ENCODE data around the gene RIF1.
A peak's percentile ranks its signal among the peaks of the same experiment; 100 is the strongest.
"Not testable (repeated sequence)": the region's sequence is repeated elsewhere in the genome, so short reads cannot be mapped to it uniquely, and the experiment has no call there.

Gene RIF1

DNA sequence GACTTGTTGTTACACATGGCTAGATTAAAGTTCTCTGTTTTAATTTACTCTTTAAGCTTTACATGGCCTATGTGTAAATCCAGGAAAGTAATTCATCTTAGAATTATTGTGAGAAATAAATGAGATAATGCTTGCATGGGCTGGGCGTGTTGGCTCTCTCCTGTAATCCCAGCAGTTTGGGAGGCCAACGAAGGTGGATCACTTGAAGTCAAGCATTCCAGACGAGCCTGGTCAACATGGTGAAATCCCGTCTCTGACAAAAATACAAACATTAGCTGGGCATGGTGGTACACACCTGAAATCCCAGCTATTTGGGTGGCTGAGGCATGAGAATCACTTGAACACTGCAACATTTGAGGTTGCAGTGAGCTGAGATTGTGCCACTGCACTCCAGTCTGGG, 4.3 kb upstream of the RIF1 start:
- Mint-ChIP-seq H3K4me1 (peaks cover 5% of the 10 kb centered on the region), H3K27me3 (peaks cover 2% of the 10 kb centered on the region), H3K4me3 (no peak overlapping the region), H3K36me3 (peaks cover under 1% of the 10 kb centered on the region), H3K27ac (no peak overlapping the region), H3K9me3 (no peaks in the 10 kb centered on the region)

DNA sequence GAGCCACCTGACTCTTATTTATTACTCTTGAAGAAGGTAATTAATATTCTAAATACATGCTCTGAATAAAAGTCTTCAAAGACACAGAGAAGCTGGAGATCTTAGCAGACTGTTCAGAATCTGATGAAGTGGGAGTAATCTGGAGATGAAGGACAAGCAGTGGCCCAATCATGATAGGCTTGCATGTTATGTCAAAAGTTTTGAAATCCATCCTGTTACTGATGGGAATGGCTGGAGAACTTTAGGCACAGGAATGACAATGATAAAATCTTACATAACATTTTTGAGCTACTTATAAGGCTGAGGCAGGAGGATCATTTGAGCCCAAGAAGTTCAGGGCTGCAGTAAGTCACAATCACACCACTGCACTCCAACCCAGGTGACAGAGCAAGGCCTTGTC, 2.4 kb upstream of the RIF1 start:
- peaks cover 3% of the 10 kb centered on the region for H3K36me3 Mint-ChIP-seq
- no peak overlapping the region for H3K4me3 Mint-ChIP-seq
- H3K27ac Mint-ChIP-seq = no peak overlapping the region
- no peaks in the 10 kb centered on the region for H3K9me3 Mint-ChIP-seq
- peaks cover 2% of the 10 kb centered on the region for H3K27me3 Mint-ChIP-seq
- H3K4me1 Mint-ChIP-seq = peaks cover 17% of the 10 kb centered on the region

DNA sequence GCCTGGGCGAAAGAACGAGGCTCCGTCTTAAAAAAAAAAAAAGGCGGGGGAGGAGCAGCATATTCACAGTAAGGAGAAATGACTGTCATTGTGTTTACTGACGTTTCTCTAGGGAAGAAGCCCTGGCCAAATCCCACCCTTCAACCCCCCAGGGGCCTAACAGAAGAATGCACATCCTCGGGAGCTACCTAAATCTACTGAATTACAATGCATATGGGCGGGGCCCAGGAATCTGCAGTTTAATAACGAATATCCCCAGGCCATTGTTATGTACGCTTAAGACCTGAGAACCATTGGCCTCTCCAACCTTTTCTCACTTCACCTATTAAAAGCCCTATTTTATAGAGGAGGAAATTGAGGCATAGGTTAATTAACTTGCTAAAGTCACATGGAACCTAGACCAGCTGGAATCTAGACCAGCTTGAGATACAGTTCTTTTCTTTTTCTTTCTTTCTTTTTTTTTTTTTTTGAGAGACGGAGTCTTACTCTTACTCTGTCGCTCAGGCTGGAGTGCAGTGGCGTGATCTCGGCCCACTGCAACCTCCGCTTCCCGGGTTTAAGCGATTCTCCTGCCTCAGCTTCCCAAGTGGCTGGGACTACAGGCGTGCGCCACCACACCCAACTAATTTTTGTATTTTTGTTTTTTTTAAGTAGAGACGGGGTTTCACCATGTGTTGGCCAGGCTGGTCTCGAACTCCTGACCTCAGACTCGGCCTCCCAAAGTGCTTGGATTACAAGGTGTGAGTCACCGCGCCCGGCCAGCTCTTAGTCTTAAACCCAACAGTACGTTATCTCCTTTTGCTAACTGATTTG, 708 bp upstream of the RIF1 start:
- H3K4me1 Mint-ChIP-seq = peaks cover 30% of the 10 kb centered on the region
- peak overlapping the region; percentile 94 for H3K4me3 Mint-ChIP-seq
- no peaks in the 10 kb centered on the region for H3K9me3 Mint-ChIP-seq
- peak overlapping the region; percentile 93 for H3K27ac Mint-ChIP-seq
- H3K27me3 Mint-ChIP-seq = peaks cover 2% of the 10 kb centered on the region
- peaks cover 8% of the 10 kb centered on the region for H3K36me3 Mint-ChIP-seq

- peak overlapping the region; percentile 94 for H3K4me3 Mint-ChIP-seq
- no peaks in the 10 kb centered on the region for H3K9me3 Mint-ChIP-seq
- peak overlapping the region; percentile 93 for H3K27ac Mint-ChIP-seq
- peaks cover 34% of the 10 kb centered on the region for H3K4me1 Mint-ChIP-seq
- H3K36me3 Mint-ChIP-seq = peaks cover 8% of the 10 kb centered on the region
- peaks cover 2% of the 10 kb centered on the region for H3K27me3 Mint-ChIP-seq
These were observed 758 bp downstream of the RIF1 start for GRCh38 chr2:151410485-151410834.

DNA sequence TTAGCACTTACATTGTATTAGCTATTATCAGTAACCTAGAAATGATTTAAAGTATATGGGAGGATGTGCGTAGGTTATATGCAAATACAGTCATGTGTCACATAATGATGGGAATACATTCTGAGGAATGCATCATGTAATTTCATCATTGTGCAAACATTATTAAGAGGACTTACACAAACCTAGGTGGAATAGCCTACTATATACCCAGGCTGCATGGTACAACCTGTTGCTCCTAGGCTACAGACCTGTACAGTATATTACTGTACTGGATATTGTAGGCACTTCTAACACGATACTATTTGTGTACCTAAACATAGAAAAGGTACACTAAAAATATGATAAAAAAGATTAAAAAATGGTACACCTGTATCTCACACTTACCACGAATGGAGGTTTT, 7.9 kb downstream of the RIF1 start:
- no peaks in the 10 kb centered on the region for H3K27me3 Mint-ChIP-seq
- H3K27ac Mint-ChIP-seq = no peak overlapping the region
- H3K9me3 Mint-ChIP-seq = no peaks in the 10 kb centered on the region
- peaks cover 43% of the 10 kb centered on the region for H3K4me1 Mint-ChIP-seq
- peaks cover 20% of the 10 kb centered on the region for H3K36me3 Mint-ChIP-seq
- no peak overlapping the region for H3K4me3 Mint-ChIP-seq

DNA sequence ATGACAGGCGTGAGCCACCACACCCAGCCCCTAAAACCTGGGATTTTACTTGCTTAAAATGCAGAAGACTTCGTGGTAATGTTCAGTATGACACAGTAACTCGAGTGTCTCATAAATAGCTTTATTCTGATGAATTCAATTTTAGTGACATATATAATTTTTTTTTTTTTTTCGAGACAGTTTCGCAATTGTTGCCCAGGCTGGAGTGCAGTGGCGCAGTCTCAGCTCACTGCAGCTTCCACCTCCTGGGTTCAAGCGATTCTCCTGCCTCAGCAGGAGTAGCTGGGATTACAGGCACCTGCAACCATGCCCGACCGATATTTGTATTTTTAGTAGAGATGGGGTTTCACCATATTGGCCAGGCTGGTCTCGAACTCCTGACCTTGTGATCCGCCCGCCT, 12.0 kb downstream of the RIF1 start:
- Mint-ChIP-seq H3K36me3 (peaks cover 38% of the 10 kb centered on the region), H3K4me1 (peaks cover 53% of the 10 kb centered on the region)
- not testable (repeated sequence) for H3K27me3 Mint-ChIP-seq, H3K9me3 Mint-ChIP-seq, H3K27ac Mint-ChIP-seq, H3K4me3 Mint-ChIP-seq

GRCh38 chr2:151422917-151423439, 13.3 kb downstream of the RIF1 start:
- H3K9me3 Mint-ChIP-seq = no peaks in the 10 kb centered on the region
- peak overlapping the region; percentile 24 for H3K4me3 Mint-ChIP-seq
- H3K27me3 Mint-ChIP-seq = no peaks in the 10 kb centered on the region
- peaks cover 32% of the 10 kb centered on the region for H3K36me3 Mint-ChIP-seq
- peaks cover 49% of the 10 kb centered on the region for H3K4me1 Mint-ChIP-seq
- H3K27ac Mint-ChIP-seq = peak overlapping the region; percentile 86

DNA sequence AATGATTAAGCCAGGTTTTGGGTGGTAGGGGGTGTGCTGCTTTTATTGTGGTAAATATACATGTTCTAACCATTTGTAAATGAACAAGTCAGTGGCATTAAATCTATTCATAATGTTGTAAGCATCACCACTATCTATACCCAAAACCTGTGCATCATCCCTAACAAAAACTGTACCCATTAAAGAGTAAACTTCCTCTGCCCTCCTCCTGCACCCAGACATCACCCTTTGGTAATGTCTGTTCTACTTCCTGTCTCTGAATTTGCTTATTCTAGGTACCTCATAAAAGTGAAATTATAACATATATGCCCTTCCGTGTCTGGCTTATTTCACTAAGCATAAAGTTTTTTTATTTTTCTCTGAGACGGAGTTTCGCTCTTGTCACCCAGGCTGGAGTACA, 14.1 kb downstream of the RIF1 start:
- peaks cover 36% of the 10 kb centered on the region for H3K36me3 Mint-ChIP-seq
- H3K4me1 Mint-ChIP-seq = peaks cover 55% of the 10 kb centered on the region
- peak overlapping the region; percentile 64 for H3K4me3 Mint-ChIP-seq
- no peaks in the 10 kb centered on the region for H3K9me3 Mint-ChIP-seq
- peak overlapping the region; percentile 86 for H3K27ac Mint-ChIP-seq
- H3K27me3 Mint-ChIP-seq = no peaks in the 10 kb centered on the region

- Mint-ChIP-seq H3K27me3 (no peaks in the 10 kb centered on the region), H3K4me1 (peaks cover 14% of the 10 kb centered on the region), H3K9me3 (no peaks in the 10 kb centered on the region), H3K27ac (peak overlapping the region; percentile 55), H3K36me3 (peaks cover 23% of the 10 kb centered on the region), H3K4me3 (no peak overlapping the region)
These were observed 27.9 kb downstream of the RIF1 start for GRCh38 chr2:151437630-151438029.

DNA sequence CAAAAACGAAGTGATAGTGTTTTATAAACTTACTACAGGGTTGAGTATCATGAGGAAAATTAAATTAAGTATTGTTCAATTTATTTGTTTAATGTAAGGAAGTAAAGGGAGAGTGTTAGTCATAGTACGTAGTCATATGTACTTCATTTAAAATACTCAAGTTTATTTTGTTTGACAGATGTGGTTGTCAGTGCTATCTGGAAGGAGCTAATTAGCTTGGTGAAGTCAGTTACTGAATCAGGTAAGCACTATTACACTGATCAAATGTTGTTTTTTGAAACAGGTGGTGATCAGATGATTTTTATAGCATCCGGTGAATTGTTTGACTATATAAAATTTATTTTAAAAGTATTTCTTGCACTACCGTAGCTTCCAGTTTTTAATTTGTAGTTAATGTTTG, 28.8 kb downstream of the RIF1 start:
- Mint-ChIP-seq H3K4me1 (peaks cover 10% of the 10 kb centered on the region), H3K27ac (no peak overlapping the region), H3K36me3 (peaks cover 22% of the 10 kb centered on the region), H3K4me3 (no peak overlapping the region), H3K27me3 (no peaks in the 10 kb centered on the region), H3K9me3 (no peaks in the 10 kb centered on the region)

DNA sequence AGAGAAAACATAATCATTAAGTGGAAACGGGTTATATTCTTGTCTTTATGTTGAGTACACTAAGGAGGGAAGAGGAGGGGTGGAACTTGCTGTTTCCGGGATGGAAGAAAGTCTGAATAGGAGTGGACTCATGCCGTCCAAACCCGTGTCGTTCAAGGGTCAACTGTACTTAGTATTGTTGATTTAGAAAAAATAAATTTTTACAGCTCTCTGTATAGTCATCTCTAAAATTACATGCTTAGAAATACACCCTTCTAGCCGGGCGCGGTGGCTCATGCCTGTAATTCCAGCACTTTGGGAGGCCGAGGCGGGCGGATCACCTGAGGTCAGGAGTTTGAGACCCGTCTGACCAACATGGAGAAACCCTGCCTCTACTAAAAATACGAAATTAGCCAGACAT, 29.4 kb downstream of the RIF1 start:
- Mint-ChIP-seq H3K4me1 (peaks cover 10% of the 10 kb centered on the region), H3K27ac (no peak overlapping the region), H3K9me3 (no peaks in the 10 kb centered on the region), H3K4me3 (no peak overlapping the region), H3K27me3 (no peaks in the 10 kb centered on the region), H3K36me3 (peaks cover 24% of the 10 kb centered on the region)

DNA sequence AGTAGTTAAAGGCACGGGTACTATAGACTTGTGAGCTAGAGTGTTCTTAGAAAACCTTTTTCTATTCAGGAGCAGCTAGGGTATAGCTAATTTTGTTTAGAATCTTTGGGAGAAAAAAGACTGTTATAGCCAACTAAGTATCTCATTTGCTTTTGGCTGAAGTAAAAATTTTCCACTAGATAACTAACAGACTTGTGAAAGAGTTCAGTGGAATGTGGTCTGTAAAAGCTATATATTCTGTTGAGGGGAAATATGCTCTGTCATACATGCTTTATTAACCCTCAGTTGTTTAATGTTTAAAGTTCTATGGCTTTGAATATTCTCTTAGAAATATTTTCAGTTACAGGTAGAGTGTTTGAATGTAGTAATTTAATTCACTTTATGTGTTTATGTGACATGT, 49.7 kb downstream of the RIF1 start:
- Mint-ChIP-seq H3K4me3 (no peak overlapping the region), H3K9me3 (no peaks in the 10 kb centered on the region), H3K36me3 (peaks cover 42% of the 10 kb centered on the region), H3K27ac (no peak overlapping the region), H3K4me1 (no peaks in the 10 kb centered on the region), H3K27me3 (no peaks in the 10 kb centered on the region)

- Mint-ChIP-seq H3K27me3 (no peaks in the 10 kb centered on the region), H3K9me3 (no peaks in the 10 kb centered on the region), H3K27ac (no peak overlapping the region), H3K36me3 (peaks cover 59% of the 10 kb centered on the region), H3K4me3 (no peak overlapping the region), H3K4me1 (peaks cover 4% of the 10 kb centered on the region)
These were observed 56.1 kb downstream of the RIF1 start for GRCh38 chr2:151465771-151466170.

- H3K9me3 Mint-ChIP-seq = no peaks in the 10 kb centered on the region
- no peaks in the 10 kb centered on the region for H3K27me3 Mint-ChIP-seq
- H3K4me3 Mint-ChIP-seq = no peak overlapping the region
- peaks cover 44% of the 10 kb centered on the region for H3K36me3 Mint-ChIP-seq
- H3K27ac Mint-ChIP-seq = no peak overlapping the region
- H3K4me1 Mint-ChIP-seq = peaks cover 8% of the 10 kb centered on the region
These were observed 60.9 kb downstream of the RIF1 start for GRCh38 chr2:151470556-151470955.

DNA sequence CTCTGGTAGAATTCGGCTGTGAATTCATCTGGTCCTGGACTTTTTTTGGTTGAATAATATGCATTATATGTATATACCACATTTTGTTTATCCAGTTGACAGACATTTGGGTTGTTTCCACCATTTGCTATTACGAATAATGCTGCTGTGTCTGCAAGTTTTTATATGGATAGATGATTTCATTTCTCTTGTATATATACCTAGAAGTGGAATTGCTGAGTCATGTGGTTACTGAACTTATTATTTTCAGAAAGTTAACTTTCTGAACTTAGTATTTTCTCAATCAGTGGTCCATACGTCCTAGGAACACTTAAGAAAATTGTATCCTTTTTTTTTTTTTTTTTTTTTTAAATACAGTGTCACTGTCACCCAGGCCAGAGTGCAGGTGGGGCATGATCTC, 63.3 kb downstream of the RIF1 start:
- Mint-ChIP-seq H3K36me3 (peaks cover 42% of the 10 kb centered on the region), H3K27me3 (no peaks in the 10 kb centered on the region), H3K4me3 (no peak overlapping the region), H3K4me1 (peaks cover 8% of the 10 kb centered on the region), H3K9me3 (no peaks in the 10 kb centered on the region), H3K27ac (no peak overlapping the region)

DNA sequence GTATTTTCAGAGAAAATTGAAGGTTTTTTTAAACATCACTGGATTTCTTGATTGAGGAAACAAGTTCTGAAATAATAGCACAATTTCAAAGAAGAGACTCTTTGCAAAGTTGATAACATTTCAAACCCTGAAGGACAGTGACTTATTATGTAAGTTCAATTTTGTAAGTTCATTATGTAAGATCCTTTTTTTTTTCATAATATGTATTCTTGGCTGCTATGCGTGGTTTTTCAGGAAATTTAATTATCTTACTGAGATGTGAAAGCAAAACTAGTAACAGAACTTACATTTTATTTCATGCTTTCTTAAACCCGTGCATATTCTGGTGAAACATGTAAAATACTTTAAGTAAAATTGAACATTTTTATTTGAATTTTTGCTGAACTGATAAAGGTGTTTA, 65.4 kb downstream of the RIF1 start:
- H3K36me3 Mint-ChIP-seq = peaks cover 35% of the 10 kb centered on the region
- H3K4me1 Mint-ChIP-seq = peaks cover 8% of the 10 kb centered on the region
- no peaks in the 10 kb centered on the region for H3K9me3 Mint-ChIP-seq
- H3K27ac Mint-ChIP-seq = no peak overlapping the region
- no peak overlapping the region for H3K4me3 Mint-ChIP-seq
- H3K27me3 Mint-ChIP-seq = no peaks in the 10 kb centered on the region

DNA sequence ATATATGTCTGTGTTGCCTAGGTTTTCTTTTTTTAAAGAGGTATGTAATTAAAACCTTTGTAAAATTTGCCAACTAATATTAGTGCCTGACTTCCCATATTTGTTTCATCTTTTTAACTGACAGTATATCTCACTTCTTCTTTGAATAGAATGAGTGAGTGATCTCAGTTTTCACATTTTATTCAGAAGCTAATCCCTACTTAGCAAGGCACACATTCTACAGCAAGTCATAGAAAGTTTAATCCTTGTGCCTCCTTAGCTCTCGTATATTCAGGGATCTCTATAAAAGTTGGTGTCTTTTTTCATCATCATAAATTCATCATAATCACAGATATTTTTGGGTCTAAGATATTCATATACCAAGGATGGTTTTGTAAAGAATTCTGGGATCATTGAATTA, 66.6 kb downstream of the RIF1 start:
- Mint-ChIP-seq H3K27ac (no peak overlapping the region), H3K36me3 (peaks cover 37% of the 10 kb centered on the region), H3K4me3 (no peak overlapping the region), H3K27me3 (no peaks in the 10 kb centered on the region), H3K4me1 (peaks cover 7% of the 10 kb centered on the region), H3K9me3 (no peaks in the 10 kb centered on the region)

Data from activated naive CD4-positive, alpha-beta T cell treated with anti-CD3 and anti-CD28 coated beads, Interleukin-2, amount 50 U/mL, for 24 hours (primary cell).